SKM-1 (cell line): ENCODE results near the gene FGD3.
A peak's percentile ranks its signal among the peaks of the same experiment; 100 is the strongest.

Source experiments
- DNase-seq: peaks from one replicate; lab custom pipeline; 2025; ENCODE audit not compliant: unreplicated experiment; lab: John Stamatoyannopoulos, UW

FGD3 gene

DNA sequence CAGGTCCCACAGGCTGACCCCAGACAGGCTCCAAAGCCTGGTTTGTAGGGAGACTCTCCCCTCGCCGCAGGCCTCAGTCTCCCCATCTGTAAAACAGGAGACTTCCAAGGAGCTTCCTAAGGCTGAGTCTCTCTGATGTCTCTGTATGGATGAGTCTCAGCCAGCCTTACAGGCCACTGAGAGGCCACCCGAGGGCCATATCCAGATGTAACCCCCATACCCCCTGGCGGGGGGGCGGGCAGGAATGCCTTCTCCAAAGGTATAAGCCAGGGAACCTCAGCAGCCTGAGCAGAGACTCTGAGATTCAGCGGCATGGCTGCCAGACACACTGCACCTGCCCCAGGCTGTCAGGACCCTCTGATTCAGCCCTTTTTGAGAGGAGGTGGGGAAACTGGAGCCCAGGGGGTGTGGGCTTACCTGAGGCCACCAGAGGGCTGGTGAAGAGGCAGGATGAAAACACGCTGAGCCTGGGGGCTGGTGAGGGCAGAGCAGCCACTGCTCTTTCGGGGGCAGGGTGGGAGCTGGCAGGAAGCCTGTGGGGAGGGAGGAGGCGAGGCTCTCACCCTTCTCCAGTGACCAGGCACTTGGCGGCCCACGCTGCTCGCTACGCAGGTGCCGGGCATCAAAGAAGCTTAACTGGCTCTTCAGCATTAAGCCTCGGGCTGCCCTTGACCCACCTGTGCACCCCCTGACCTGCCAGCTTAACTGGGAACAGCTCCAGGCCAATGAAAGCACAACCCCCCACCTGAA, 105.6 kb downstream of the FGD3 start:
- DNase-seq: no peak

DNA sequence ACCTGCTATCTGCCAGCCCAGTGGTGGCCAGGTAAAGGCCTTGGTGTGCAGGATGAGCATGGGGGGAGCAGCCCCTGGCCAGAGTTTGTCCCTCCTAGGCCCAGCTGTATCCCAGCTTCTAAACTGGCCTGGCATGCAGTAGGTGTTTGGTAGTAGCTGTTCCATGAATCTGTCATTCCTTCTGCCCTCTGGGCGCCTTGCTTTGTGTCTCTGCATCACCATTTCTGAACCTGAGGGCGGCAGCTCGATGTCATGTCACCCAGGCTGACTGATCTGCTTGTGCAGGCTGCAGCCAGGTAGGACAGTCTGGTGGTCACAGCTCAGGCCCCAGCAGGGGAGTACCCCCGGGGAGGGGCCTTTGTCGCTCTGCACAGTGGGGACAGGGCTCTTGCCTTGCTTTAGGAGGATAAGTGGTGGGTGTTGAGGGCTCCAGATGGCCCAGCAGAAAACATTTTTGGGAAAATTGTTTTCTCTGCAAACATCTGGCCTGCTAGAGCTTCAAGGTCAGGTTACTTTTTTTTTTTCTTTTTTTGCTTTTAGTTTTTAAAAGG, 106.5 kb downstream of the FGD3 start:
- no peak for DNase-seq

DNA sequence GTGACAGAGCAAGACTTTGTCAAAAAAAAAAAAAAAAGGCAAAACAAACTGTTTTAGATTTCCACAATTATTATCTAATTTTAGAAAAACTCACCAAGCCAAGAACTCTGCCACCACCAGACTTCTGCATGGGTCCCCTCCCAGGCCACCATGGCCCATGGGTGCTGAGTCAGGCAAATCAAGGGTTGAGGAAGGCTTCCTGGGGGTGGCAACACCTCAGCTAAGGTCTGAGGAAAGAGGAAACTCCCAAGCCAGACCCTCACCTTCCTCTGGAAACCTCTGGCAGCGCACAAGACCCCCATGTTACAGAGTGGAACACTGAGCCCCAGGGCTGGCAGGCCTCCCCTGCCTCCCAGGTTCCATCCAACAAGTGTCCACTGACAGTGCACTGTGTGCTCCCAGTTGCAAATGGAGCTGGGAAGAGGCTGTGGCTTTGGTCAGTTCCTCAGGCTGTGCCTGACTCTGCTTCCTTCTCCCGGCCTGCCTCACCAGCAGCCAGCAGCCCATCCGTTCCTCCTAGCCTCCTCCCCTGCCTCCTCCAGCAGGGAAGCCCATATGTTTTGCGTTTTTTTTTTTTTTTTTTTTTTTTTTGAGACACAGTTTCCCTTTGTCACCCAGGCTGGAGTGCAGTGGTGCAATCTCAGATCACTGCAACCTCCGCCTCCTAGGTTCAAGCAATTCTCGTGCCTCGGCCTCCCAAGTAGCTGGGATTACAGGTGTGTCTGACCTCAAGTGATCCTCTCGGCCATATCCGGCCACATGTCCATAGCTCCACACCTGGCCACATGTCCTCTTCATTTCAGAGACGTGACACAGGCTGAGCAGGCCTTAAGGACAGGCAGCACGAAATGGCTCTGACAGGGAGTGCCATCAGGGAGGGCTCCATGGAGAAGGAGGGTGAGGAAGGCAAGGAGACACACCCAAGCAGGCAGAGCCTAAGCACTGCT, 107.7 kb downstream of the FGD3 start:
- DNase-seq: no peak

DNA sequence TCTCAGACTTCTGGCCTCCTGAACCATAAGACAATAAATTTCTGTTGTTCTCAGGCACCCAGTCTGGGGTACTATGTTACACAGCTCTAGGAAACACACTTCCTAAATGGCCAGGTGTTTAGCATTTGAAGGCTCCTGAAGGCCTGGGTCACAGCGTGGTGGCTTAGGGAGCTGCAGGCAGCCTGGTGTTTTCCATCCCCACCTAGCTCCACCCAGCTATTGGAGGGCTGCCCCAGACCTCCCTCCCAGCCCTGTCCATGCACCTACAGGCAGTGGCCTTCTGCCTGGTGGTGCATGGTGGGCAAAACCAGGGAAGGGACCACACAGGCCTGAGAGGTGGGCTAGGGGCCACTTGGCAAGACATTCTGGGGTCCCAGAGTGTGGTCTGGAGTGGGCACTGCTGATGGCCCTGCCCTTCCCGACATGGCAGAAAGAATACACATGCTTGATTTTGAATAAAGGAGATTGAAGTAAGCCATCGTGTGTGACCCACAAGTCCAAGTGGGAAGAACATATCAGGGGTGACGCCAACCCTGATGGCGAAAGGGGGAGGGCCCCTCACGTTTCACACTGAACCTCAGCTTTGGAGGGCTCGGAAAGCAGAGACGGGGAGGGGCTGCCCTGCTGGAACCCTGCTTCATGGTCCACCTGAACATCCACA, 109.8 kb downstream of the FGD3 start:
- DNase-seq: no peak

DNA sequence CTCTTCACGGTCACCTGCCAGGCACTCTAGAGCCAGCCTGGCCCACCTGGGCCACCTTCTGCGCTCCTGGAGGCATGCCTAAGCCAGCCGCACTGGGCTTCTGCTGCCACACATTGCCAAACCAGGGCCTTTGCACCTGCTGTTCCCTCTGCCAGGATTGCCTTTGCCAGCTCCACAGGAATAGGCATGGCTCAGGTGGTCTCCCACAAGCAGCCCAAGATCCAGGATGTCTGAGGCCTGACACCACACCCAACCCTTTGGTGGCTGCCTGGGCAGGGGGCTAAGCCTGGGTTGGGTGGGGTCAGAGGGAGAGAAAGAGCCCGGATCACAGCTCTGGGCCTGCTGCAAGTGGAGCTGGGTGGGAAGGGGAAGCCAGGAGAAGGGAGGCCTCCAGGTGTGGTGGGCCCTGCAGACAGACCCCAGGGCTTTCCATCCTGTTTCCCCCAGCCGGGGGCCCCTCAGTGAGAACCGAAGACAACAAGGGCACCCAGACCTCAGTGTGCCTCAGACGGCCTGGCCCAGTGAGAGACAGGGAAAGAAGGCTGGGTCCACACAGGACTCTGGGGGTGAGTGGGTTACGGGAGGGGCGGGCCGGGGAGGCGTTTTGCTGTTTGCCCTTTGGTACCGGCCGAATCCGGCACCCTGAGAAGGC, 110.5 kb downstream of the FGD3 start:
- DNase-seq: no peak

DNA sequence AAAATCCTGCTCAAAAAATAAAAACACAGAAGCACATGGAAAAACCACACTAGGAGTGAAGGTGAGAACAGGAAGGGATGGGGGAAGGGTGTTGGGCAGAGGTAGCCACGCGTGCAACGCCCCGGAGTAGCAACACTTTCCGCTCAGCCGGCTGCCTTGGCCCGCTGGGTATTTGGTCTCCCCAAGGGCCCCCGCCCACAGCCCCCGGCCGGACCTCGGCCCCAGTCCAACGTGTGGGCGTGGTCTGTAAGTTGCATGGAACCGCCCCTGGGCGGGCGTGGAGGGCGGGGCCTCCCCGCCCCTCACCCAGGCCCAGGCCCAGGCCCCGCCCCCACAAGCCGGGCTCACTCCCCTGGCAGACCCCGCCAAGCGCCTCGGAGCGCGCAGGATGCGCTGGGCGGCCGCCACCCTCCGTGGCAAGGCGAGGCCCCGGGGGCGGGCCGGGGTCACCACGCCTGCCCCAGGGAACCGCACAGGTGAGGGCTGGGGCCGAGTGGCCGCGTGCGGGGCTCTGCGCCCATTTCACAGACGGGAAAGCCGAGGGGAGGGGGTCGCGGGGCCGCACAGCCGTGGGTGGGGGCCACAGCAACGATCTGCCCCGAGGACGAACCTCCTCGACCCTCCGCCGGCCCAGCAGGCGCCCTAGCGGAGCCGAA, 111.2 kb downstream of the FGD3 start, which contains the start of gene SUSD3:
Gene SUSD3, plus strand, starts transcription at position 347 of the 656 bp plus-strand sequence. Its CDS starts 42 bp downstream, at position 389.
- no peak for DNase-seq

DNA sequence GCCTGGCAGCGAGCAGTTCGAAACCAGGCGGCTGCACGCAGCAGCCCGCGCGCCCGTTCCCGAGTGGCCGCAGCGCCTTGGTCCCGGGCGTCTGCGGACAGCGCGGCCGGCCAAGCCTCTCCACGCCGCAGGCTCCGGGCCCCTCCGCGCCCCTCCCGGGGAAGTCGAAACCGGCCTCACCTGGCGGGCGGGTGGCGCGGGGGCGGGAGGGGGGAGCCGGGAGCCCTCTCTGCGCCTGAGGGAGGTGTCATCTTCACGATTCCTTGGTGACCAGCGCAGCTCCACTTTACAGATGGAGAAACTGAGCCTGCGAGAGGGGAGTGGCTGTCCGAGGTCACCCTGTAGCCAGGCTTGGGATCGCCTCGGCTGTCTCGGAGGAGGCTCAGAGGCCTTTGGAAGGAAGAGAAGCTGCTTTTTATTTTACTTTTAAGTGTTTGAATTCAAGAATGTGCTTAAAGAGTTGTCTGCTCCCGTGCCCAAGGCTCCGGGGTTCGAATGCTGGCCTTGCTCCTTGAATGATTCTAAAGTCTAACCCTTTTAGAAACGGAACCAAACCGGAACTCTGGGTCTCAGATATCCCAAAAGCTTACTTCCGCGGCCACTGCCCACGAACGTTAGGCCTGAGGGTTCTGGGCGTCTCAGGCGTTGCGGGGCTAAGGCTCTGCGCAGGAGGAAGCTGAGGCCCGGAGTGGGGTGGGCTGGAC, 111.8 kb downstream of the FGD3 start:
- no peak for DNase-seq

DNA sequence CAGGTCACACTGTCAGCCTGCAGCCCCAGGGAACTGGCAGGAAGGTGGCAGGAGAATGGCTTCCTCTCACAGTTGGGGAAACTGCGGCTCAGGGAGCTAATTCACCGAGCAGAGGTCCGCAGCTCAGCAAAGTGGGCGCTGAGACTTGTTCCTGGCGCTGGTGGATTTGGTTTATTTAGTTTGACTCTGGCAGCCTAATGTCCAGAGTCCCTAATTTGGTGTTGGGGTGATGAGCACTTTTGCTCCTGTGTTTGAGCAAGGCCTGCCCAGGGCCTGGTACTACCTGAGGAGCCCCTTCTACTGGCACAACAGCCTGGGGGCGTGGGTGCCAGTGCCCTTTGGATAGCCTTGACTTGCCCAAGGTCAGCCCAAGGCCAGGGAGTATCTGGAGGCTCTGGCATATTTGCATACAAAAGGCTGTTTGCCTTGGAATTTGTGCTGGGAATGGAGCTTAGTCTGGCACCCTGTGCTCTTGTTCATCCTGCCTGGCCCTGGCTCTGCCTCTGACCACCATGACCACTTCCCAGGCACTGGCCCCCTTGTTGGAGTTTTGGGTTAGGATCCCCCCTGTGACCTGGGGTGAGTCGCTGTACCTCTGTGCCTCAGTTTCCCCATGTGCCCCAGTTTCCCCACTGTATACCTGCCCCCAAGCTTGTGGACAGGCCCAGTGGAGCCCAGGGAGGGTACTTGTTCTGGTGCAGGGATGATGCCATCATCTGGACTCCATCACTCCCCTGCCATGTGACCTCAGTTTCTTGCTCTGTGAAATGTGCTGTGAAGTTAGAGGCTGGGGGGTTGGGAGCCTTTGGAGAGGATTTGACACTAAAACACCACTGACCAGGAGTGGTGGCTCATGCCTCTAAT, 112.6 kb downstream of the FGD3 start:
- no peak for DNase-seq

DNA sequence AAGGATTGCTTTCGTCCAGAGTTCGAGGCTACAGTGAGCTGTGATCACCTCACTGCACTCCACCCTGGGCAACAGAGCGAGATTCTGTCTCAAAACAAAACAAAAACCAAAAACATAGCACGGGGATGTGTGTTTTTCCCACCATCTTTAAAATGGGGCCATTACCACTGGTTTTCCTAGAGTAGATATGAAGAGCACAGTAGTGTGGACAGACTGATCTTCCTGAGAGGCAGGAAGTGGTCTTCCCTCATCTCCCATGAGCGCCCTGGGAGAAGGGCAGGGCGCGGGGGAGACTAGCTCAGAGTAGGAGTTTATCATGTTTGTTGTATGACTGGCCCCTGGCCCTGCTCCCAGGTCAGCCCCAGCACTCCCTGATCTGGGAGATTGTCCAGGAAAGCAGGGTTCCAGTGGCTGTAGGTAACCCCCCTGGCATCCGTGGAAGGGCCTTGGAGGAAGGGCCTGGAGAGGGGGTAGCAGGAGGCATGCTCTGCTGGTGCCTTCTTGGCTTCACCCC, 113.5 kb downstream of the FGD3 start:
- no peak for DNase-seq

DNA sequence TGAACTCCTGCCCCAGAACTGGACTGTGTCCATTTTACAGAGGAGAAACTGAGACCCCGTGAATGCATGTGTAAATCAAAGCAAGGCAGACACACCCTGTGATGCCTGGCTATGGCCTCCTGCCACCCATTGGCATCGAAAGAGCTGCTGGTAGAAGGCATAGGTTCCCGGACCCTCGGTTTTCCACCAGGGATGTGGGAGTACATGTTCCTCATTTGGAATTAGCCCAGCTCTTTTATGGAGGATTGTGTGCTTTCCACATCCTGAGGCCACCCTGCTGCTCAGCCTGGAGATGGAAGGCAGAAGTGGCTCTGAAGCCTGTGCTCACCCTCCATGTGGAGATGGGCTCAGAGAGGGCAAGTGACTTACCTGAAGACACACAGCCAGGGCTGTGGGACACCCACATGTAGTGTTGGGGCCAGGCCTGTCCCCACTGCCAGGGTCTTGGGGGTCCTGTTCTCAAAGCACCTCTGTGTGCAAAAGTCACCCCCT, 114.0 kb downstream of the FGD3 start:
- no peak for DNase-seq

DNA sequence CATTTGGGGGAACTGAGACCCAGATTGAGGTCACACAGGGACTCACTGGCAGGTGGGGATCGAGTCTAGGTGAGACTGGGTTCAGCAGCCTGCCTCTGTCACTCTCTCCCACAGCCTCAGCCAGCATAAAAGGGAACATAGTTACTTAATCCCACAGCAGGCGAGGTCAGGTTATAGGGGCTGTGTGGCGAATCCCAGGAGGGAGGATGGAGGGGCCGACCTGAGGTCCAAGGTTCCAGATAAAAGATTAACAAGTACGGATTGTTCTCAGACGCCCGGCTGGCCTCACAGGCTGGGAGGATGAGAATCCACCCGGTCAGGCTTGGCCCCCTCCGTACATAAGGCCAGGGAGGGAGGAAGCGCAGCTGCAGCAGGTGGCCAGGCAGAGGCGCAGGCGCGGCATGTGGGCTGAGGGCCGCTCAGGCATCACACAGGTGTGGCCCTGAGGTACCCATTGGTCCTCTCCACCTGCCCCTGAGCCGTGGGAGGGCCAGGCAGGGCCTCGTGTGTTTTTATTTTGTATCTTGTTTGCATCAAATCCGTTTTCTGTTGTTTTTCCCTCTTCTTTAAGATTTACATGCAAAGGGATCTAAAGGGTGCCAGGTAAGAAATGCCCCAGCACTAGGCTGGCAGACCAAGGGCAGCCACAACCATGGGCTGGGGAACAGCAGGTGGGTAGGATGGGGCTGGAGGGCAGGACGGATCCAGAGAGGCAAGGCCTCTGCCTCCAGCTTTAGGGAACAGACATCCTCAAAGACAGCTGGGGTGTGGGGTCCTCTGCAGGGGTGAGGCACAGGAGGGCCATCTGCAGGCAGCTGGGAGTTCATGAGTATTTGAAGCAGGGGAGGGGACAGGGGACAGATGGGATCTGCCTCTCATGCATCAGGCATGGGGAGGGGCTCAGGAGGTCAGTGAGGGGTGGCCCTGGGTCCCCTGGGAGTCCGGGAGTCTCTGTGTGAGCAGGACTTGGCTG, 114.8 kb downstream of the FGD3 start:
- DNase-seq: no peak

DNA sequence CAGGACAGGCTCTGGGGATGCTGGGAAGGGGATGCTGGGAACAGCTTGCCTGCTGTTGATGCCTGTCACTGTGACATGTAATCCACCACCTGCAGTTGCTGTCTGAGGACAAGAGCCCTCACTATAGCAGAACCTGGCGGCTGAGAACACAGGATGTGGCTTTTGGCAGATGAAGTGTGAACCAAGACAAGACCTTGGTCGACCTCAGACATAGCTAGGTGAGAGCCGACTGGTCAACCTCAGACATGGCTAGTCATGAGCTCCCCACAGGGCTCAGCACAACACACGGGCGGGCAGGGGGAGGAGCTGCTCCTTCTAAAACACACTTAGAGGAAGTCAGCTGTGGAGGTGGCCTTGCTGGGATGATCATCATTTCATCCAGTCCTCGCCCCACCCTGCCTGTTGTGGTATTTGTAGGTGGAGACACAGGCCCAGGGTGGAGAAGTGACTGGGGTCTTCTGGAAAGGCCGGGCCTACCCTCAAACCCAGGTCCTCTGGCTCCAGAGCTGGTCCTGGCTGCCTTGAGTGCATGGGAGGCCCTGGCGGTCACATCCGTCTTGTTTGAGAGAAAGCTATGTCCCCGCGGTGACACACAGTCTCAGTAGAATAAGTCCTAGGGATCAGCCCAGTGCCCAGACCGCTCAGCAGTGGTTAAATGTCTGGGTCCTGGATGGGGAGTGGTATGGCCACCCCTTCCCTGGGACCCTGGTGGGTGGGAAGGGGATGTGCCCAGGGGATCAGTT, 117.2 kb downstream of the FGD3 start:
- DNase-seq: peak; percentile 72

DNA sequence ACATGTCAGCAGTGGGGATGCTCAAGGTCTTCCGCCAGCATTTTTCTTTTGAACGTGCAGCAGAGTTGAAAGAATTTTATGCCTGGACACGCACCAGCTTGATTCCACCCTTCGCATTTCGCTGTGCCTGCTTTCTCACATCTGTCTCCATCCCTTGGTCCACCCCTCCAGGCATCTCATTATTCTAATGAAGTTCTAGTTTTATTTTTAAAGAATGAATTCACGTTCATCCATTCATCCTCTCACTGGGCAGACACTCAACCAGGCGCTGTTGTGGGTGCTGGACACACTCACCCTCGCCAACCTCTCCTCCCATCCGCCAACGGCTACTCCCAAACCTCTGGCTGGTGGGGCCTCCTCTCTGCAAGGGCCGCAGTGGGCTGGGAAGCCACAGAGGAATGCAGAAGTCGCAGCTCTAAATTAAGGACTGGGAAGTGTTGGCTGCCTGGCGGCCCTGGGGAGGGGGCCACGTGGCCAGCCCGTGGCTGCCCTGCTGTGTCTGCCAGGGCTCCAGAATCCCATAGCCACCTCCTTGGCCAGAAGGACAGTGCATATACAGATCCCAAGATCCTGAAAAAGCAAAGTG, 117.9 kb downstream of the FGD3 start:
- DNase-seq: no peak

DNA sequence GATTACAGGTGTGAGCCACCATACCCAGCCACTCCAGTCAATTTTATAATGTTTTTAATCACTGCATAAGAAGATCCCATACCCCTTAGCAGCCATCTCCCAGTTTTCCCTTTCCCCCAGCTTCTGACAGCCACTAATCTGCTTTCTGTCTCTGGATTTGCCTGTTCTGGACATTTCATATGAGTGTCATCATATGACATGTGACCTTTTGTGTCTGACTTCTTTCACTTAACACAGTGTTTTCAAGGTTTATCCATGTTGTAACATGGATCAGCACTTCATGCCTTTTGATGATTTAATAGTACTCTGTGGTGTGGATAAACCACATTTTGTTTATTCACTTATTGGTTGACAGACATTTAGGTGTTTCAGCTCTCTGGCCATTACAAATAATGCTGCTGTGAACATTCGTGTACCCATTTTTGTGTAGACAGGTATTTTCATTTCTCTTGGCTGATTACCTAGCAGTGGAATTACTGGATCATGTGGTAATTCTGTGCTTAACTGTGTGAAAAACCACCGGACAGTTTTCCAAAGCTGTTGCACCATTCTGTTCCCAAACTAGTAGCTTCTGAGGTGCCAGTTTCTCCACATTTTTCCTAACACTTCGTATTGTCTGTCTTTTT, 119.8 kb downstream of the FGD3 start:
- DNase-seq: no peak

DNA sequence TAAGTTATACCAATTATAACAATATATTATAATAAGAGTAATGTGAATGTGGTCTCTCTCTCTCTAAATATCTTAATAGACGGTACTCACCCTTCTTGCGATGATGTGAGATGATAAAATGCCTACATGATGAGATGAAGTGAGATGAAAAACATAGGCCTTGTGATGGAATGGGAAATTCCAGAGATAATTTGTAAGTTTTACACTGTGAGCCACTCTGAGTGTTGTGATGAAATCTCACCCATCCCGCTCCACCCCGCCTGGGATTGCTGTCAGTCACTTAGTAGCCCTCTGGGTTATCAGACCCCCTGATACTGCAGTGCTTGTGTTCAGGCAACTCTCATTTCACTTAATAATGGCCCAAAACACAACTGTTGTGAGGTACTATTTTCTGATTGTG, 121.6 kb downstream of the FGD3 start:
- no peak for DNase-seq

DNA sequence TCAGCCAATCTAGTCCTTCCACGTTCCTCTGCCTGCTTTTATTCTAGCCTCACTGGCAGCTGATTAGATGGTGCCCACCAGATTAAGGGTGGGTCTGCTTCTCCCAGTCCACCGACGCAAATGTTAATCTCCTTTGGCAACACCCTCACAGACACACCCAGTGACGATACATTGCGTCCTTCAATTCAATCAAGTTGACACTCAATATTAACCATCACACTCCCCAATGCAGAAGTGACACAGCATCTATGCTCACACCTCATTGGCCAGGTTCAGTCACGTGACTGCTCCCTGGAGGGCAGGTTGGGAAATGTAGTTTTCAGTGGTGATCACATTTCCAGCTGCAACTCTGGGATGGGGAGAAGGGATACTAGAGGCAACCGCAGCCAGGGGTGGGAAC, 124.1 kb downstream of the FGD3 start:
- no peak for DNase-seq
